Natural killer cell (primary cell): ENCODE measurements around the gene CCDC136. TPM values are rescaled to one million over a fixed set of nuclear protein-coding genes. Genes with fewer than 3 reads are reported as not detected.

ENCODE experiments used
- ATAC-seq, 3 donors: fragments of 150-1000 bp in 2 of 3; fragments of 200-7000 bp in 1 of 3; cut with Tn5 transposase; 1 replicate in 1 of 3; 2 replicates in 2 of 3; pipeline ENCODE4 v1.10.0; 2021; ENCODE audit warnings: mild to moderate bottlenecking in 2 of 3, moderate library complexity in 2 of 3
- DNase-seq, 2 donors: peaks; one replicate each; pipeline versions ENCODE4 v3.0.0 to v3.0.0-alpha.2; 2013 to 2021; ENCODE audit warnings: mixed read lengths in 1 of 2
- H3K27ac ChIP-seq: one replicate; pipeline ENCODE4 v1.5.1; 2013; ENCODE audit warnings: mild to moderate bottlenecking, low read length
- H3K27me3 ChIP-seq: one replicate; pipeline ENCODE4 v1.6.1; 2013; ENCODE audit warnings: low read length; ENCODE audit not compliant: control insufficient read depth, insufficient read depth
- H3K36me3 ChIP-seq: one replicate; pipeline ENCODE4 v1.6.1; 2013; ENCODE audit warnings: low read length; ENCODE audit not compliant: control insufficient read depth, insufficient read depth
- H3K4me1 ChIP-seq: one replicate; pipeline ENCODE4 v1.6.1; 2013; ENCODE audit warnings: low read length; ENCODE audit not compliant: control insufficient read depth, insufficient read depth
- H3K4me3 ChIP-seq: one replicate; pipeline ENCODE4 v1.5.1; 2013; ENCODE audit warnings: low read length
- H3K9me3 ChIP-seq: one replicate; pipeline ENCODE4 v1.6.1; 2013; ENCODE audit warnings: low read length; ENCODE audit not compliant: control insufficient read depth, insufficient read depth
- H3K27ac Mint-ChIP-seq, 2 donors: one replicate each; pipeline ENCODE4 v1.8.0; 2022; ENCODE audit warnings: mild to moderate bottlenecking in 2 of 2, mixed read lengths in 2 of 2, moderate library complexity in 1 of 2
- H3K27me3 Mint-ChIP-seq, 2 donors: one replicate each; pipeline ENCODE4 v1.8.0; 2022; ENCODE audit warnings: low read depth in 2 of 2, mixed read lengths in 2 of 2
- H3K36me3 Mint-ChIP-seq: one replicate; pipeline ENCODE4 v1.8.0; 2022; ENCODE audit warnings: mixed read lengths
- H3K4me1 Mint-ChIP-seq, 2 donors: one replicate each; pipeline ENCODE4 v1.8.0; 2022; ENCODE audit warnings: mixed read lengths in 2 of 2
- H3K4me3 Mint-ChIP-seq: one replicate; pipeline ENCODE4 v1.8.0; 2022; ENCODE audit warnings: mild to moderate bottlenecking, moderate library complexity, mixed read lengths
- H3K9me3 Mint-ChIP-seq, 2 donors: one replicate each; pipeline ENCODE4 v1.8.0; 2022; ENCODE audit warnings: mixed read lengths in 2 of 2
- WGBS: methylation state at CpG from one replicate; pipeline ENCODE4 v1.1.7; 2013; ENCODE audit warnings: missing lambda C conversion rate; ENCODE audit not compliant: insufficient coverage; 5-methylcytosine and 5-hydroxymethylcytosine counted together
- intact Hi-C: fragments of 100-400 bp; cut with micrococcal nuclease; formaldehyde crosslinking; loops from one replicate; pipeline ENCODE4 v1.14.2; 2022
- total RNA-seq, 4 donors: library from RNA; stranded (reverse); fragments of 120-200 nt in 1 of 4; gene quantifications; one replicate each; pipeline versions ENCODE4 v1.2.3 to v1.2.4, GENCODE V29; 2013 to 2022
- TF ChIP-seq, protein P1 (sequence below): fragments of 200-600 bp; IDR thresholded peaks from one replicate; pipeline ENCODE4 v1.8.0; 2022; ENCODE audit warnings: antibody characterized with exemption

Gene CCDC136
- 10 to 100 TPM; 10.9 to 17.5 (median 13.2) TPM for total RNA-seq
- total RNA-seq (2013) = 7.1 TPM

DNA sequence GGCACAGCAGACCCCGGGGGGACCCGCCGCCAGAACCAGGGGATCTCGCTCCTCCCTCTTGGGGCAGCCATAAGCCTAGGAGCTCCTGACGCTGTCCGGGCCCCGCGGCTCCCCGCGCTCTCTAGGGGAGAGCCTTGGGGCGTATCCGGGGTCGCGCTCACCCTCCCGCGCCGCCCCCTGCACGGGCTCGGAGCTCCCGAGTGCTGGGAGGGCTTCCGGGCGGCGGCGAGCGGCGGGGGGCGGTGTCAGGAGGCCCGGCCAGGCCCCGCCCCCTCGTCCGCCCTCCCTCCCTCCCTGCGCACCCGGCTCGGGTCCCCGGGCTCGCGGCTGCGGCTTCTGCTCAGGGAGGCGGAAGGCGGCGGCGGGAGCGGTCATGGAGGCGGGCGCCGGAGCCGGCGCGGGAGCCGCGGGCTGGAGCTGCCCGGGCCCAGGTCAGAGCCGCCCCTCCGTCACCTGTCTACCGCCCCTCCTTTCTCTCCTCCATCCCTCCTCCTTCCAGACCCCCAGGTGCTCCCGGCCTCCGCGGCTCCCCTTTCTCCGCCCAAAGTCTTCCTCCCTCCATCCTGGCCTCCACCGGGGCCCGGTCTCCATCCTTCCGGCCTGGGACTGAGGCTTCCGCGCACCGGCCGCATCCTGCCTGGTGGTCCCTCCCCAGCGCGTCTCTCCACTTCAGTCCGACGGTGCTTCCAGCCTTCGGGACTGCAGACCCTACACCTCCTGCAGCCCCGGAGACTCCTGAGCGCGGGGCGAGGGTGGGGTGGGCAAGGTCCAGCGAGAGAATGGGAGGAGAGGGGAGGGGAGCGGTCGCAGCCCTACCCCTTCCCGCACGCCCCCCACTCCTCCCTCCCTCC lies at the start of gene CCDC136:
CCDC136 (plus strand) TSS at position 848 of the 851 bp plus-strand sequence. CDS start 444 bp downstream, outside the sequence.
- Histone ChIP-seq H3K4me1 (peaks cover 18% of the 10 kb centered on the region), H3K27me3 (no peaks in the 10 kb centered on the region), H3K27ac (peak within 1 kb of the TSS; percentile 29), H3K36me3 (peaks cover 1% of the 10 kb centered on the region), H3K4me3 (peak within 1 kb of the TSS; percentile 88), H3K9me3 (no peaks in the 10 kb centered on the region)
- peak within 1 kb of the TSS in 1 of 2 donors; percentile 83 for H3K27ac Mint-ChIP-seq
- peaks cover 3 to 14% of the 10 kb centered on the region in 2 donors for H3K4me1 Mint-ChIP-seq
- H3K4me3 Mint-ChIP-seq = peak within 1 kb of the TSS; percentile 92
- H3K27me3 Mint-ChIP-seq = no peaks in the 10 kb centered on the region
- peak; percentile 89 to 93 (median 91) for ATAC-seq
- under 1% methylated on average over 76 of the region's 80 CpGs for WGBS
- no peaks in the 10 kb centered on the region for H3K36me3 Mint-ChIP-seq
- peak; percentile 66 to 88 for DNase-seq
- TF ChIP-seq, protein P1, sequence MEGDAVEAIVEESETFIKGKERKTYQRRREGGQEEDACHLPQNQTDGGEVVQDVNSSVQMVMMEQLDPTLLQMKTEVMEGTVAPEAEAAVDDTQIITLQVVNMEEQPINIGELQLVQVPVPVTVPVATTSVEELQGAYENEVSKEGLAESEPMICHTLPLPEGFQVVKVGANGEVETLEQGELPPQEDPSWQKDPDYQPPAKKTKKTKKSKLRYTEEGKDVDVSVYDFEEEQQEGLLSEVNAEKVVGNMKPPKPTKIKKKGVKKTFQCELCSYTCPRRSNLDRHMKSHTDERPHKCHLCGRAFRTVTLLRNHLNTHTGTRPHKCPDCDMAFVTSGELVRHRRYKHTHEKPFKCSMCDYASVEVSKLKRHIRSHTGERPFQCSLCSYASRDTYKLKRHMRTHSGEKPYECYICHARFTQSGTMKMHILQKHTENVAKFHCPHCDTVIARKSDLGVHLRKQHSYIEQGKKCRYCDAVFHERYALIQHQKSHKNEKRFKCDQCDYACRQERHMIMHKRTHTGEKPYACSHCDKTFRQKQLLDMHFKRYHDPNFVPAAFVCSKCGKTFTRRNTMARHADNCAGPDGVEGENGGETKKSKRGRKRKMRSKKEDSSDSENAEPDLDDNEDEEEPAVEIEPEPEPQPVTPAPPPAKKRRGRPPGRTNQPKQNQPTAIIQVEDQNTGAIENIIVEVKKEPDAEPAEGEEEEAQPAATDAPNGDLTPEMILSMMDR = no peak
- intact Hi-C loops = loop anchor here (2.0 kb wide), 1 partner anchor 53 kb away; the partner anchor contains the start of gene CALU
- no peaks in the 10 kb centered on the region for H3K9me3 Mint-ChIP-seq

GRCh38 chr7:128742206-128742605 lies 49.6 kb upstream of the CCDC136 start:
- H3K4me3 Mint-ChIP-seq = no peak overlapping the region
- Histone ChIP-seq H3K27ac (no peak overlapping the region), H3K27me3 (no peaks in the 10 kb centered on the region), H3K9me3 (no peaks in the 10 kb centered on the region), H3K4me1 (peaks cover 11% of the 10 kb centered on the region), H3K4me3 (no peak overlapping the region), H3K36me3 (no peaks in the 10 kb centered on the region)
- peaks cover 46 to 47% of the 10 kb centered on the region in 2 donors for H3K4me1 Mint-ChIP-seq
- WGBS = 96% methylated on average over 4 of the region's 4 CpGs
- ATAC-seq = no peak
- intact Hi-C loops = no loop called here
- TF ChIP-seq, protein P1 = no peak
- H3K27ac Mint-ChIP-seq = peak overlapping the region; percentile 48 to 53
- no peaks in the 10 kb centered on the region for H3K27me3 Mint-ChIP-seq
- H3K9me3 Mint-ChIP-seq = no peaks in the 10 kb centered on the region
- DNase-seq = no peak
- H3K36me3 Mint-ChIP-seq = no peaks in the 10 kb centered on the region

DNA sequence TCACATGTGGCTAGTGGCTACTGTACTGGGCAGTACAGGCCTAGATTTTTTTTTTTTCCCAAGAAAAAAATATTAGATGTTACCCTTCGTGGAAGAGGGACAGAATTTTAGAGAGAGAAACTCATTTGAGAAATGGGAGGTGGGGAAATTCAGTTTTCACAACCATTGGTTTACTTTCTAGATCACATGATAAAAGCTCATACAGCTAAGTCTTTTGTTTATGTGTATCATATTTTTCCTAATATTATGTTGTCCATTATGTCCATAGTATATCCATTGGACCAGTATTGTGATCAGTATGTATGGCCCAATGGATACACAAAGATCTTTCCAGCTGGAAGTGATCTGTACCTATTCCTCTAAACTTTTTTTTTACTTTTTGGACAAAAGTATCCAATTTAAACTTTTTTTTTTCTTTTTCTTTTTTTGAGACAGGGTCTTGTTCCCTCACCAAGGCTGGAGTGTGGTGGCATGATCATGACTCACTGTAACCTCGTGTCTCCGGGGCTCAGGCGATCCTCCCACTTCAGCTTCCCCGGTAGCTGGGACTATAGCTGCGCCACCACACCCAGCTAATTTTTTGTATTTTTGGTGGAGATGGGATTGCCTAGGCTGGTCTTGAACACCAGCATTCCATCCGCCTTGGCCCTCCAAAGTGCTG lies 48.5 kb upstream of the CCDC136 start:
- Histone ChIP-seq H3K4me3 (no peak overlapping the region), H3K27ac (no peak overlapping the region), H3K36me3 (peaks cover 4% of the 10 kb centered on the region), H3K9me3 (no peaks in the 10 kb centered on the region), H3K4me1 (peaks cover 11% of the 10 kb centered on the region), H3K27me3 (no peaks in the 10 kb centered on the region)
- ATAC-seq (no peak), DNase-seq (no peak)
- Mint-ChIP-seq H3K36me3 (no peaks in the 10 kb centered on the region), H3K27ac (no peak overlapping the region), H3K4me1 (peaks cover 51 to 55% of the 10 kb centered on the region in 2 donors), H3K4me3 (no peak overlapping the region), H3K9me3 (no peaks in the 10 kb centered on the region), H3K27me3 (no peaks in the 10 kb centered on the region)
- TF ChIP-seq, protein P1 = no peak
- WGBS = 96% methylated on average over 6 of the region's 7 CpGs
- intact Hi-C loops = no loop called here
